ENCODE measurements around the gene COMMD3. TPM values are rescaled to one million over a fixed set of nuclear protein-coding genes. Genes with fewer than 3 reads are reported as not detected.

COMMD3 gene
- total RNA-seq, 6 experiments from 2014 or later: 23.2 to 39.0 (median 32.0) TPM

DNA sequence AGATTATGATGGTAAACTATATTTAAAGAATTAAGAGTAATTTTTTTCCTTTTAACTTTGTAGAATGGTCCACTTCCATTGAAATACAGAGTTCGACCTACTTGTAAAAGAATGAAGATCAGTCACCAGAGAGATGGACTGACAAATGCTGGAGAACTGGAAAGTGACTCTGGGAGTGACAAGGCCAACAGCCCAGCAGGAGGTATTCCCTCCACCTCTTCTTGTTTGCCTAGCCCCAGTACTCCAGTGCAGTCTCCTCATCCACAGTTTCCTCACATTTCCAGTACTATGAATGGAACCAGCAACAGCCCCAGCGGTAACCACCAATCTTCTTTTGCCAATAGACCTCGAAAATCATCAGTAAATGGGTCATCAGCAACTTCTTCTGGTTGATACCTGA, 13.0 kb downstream of the COMMD3 start:
- Histone ChIP-seq H3K4me1 (peaks cover 0 to 9% (median 0%) of the 10 kb centered on the region in 4 donors), H3K27me3 (no peaks in the 10 kb centered on the region), H3K27ac (no peak overlapping the region), H3K36me3 (peaks cover 0 to 20% (median 10%) of the 10 kb centered on the region in 4 donors), H3K9me3 (no peaks in the 10 kb centered on the region), H3K4me3 (no peak overlapping the region)
- intact Hi-C loops (cut with DNase I): no loop called here
- DNase-seq (no peak), ATAC-seq (no peak)
- WGBS (ENCODE audit: insufficient coverage, low coverage, low lambda C conversion rate, missing lambda C conversion rate): 96% methylated on average over 3 of the region's 3 CpGs
- TF ChIP-seq, protein P1, sequence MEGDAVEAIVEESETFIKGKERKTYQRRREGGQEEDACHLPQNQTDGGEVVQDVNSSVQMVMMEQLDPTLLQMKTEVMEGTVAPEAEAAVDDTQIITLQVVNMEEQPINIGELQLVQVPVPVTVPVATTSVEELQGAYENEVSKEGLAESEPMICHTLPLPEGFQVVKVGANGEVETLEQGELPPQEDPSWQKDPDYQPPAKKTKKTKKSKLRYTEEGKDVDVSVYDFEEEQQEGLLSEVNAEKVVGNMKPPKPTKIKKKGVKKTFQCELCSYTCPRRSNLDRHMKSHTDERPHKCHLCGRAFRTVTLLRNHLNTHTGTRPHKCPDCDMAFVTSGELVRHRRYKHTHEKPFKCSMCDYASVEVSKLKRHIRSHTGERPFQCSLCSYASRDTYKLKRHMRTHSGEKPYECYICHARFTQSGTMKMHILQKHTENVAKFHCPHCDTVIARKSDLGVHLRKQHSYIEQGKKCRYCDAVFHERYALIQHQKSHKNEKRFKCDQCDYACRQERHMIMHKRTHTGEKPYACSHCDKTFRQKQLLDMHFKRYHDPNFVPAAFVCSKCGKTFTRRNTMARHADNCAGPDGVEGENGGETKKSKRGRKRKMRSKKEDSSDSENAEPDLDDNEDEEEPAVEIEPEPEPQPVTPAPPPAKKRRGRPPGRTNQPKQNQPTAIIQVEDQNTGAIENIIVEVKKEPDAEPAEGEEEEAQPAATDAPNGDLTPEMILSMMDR (IDR thresholded peaks at IDR 0.05): no peak
- no peak for TF ChIP-seq POLR2A (IDR thresholded peaks at IDR 0.05)

DNA sequence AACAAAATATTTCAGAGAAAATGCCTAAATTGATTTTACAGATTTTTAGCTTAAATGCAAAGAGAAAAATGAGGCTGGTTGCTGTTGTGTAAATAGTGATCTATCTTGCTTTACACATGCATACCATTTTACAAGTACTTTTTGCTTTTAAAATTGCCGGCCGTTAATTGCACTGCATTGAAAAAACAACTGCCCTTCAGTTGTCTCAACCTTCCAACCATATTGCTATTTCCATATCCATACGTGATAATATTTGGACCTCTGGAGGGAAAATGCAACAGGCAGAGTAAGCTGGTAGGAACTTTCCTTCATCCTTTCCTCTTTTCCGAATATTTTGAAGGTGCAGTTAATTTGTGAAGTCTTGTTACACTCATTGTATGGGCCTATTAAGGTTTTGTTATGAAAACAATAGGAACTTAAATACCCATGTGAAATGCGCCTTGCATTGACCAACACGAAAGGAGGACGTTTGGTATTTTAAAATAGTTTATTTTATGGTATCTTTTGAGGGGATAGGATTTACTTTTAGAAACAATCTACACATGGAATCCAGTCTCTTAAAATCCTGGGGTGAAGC, 16.0 kb downstream of the COMMD3 start:
- H3K27me3 ChIP-seq: peaks cover 6 to 24% of the 10 kb centered on the region in 2 donors
- no peak overlapping the region for H3K4me3 ChIP-seq
- H3K4me1 ChIP-seq: peaks cover 0 to 23% (median 0%) of the 10 kb centered on the region in 4 donors
- DNase-seq (no peak), ATAC-seq (no peak)
- 92% methylated on average over 7 of the region's 7 CpGs for WGBS (ENCODE audit: insufficient coverage, low coverage, low lambda C conversion rate, missing lambda C conversion rate)
- peaks cover 0 to 20% (median 10%) of the 10 kb centered on the region in 4 donors for H3K36me3 ChIP-seq
- TF ChIP-seq, protein P1 (IDR thresholded peaks at IDR 0.05): no peak
- TF ChIP-seq POLR2A (IDR thresholded peaks at IDR 0.05): no peak
- intact Hi-C loops (cut with DNase I): no loop called here
- no peaks in the 10 kb centered on the region for H3K9me3 ChIP-seq
- H3K27ac ChIP-seq: no peak overlapping the region

- no peaks in the 10 kb centered on the region for H3K9me3 ChIP-seq
- intact Hi-C loops (cut with DNase I): no loop called here
- H3K4me1 ChIP-seq: peaks cover 0 to 23% (median 0%) of the 10 kb centered on the region in 4 donors
- WGBS (ENCODE audit: insufficient coverage, low coverage, low lambda C conversion rate, missing lambda C conversion rate): 47% methylated on average over 25 of the region's 25 CpGs
- H3K4me3 ChIP-seq: no peak overlapping the region
- TF ChIP-seq, protein P1 (IDR thresholded peaks at IDR 0.05): no peak
- no peak for TF ChIP-seq POLR2A (IDR thresholded peaks at IDR 0.05)
- peaks cover 7 to 35% of the 10 kb centered on the region in 2 donors for H3K27me3 ChIP-seq
- no peak for ATAC-seq
- H3K36me3 ChIP-seq: peaks cover 0 to 15% (median 8%) of the 10 kb centered on the region in 4 donors
- H3K27ac ChIP-seq: no peak overlapping the region
- no peak for DNase-seq
Observed at GRCh38 chr10:22333167-22333974, 17.2 kb downstream of the COMMD3 start.

GRCh38 chr10:22333975-22334282, 17.7 kb downstream of the COMMD3 start:
- peaks cover 7 to 41% of the 10 kb centered on the region in 2 donors for H3K27me3 ChIP-seq
- DNase-seq: no peak
- H3K4me3 ChIP-seq: no peak overlapping the region
- intact Hi-C loops (cut with DNase I): no loop called here
- H3K4me1 ChIP-seq: peaks cover 0 to 23% (median 0%) of the 10 kb centered on the region in 4 donors
- H3K36me3 ChIP-seq: peaks cover 0 to 14% (median 6%) of the 10 kb centered on the region in 4 donors
- no peaks in the 10 kb centered on the region for H3K9me3 ChIP-seq
- no peak for TF ChIP-seq POLR2A (IDR thresholded peaks at IDR 0.05)
- TF ChIP-seq, protein P1 (IDR thresholded peaks at IDR 0.05): no peak
- 45% methylated on average over 5 of the region's 16 CpGs for WGBS (ENCODE audit: insufficient coverage, low coverage, low lambda C conversion rate, missing lambda C conversion rate)
- no peak overlapping the region for H3K27ac ChIP-seq
- ATAC-seq: no peak

All from right lobe of liver (tissue), 6 donors.